HEK293T (cell line): ENCODE measurements around the gene RNF135.
"Not testable (repeated sequence)": the region's sequence is repeated elsewhere in the genome, so short reads cannot be mapped to it uniquely, and the experiment has no call there.

Source experiments
- CTCF ChIA-PET: fragments of 350-600 bp; formaldehyde crosslinking; extraction: SDS; loops from one replicate; lab custom pipeline; 2021; ENCODE audit warnings: antibody characterized with exemption, inconsistent platforms; lab: Yijun Ruan, JAX
- POLR2A ChIA-PET: fragments of 350-600 bp; formaldehyde crosslinking; extraction: SDS; loops from one replicate; lab custom pipeline; 2020; ENCODE audit warnings: antibody characterized with exemption, inconsistent platforms; lab: Yijun Ruan, JAX
- DNase-seq: peaks from one replicate; pipeline ENCODE4 v3.0.0; 2012; ENCODE audit warnings: mixed read lengths; ENCODE audit errors: extremely low spot score
- ARNT ChIP-seq: fragments of 450-650 bp; IDR thresholded peaks from 2 replicates; pipeline ENCODE4 v1.6.1; 2017; ENCODE audit warnings: mild to moderate bottlenecking
- BHLHE40 ChIP-seq: fragments of 450-650 bp; IDR thresholded peaks from 2 replicates; pipeline ENCODE4 v1.6.1; 2016; ENCODE audit warnings: mild to moderate bottlenecking, moderate library complexity, borderline replicate concordance
- CTBP1 ChIP-seq: fragments of 450-650 bp; IDR thresholded peaks from 2 replicates; pipeline ENCODE4 v1.6.1; 2016; ENCODE audit warnings: borderline replicate concordance
- ELF4 ChIP-seq: fragments of 450-650 bp; IDR thresholded peaks from 2 replicates; pipeline ENCODE4 v1.6.1; 2017; ENCODE audit warnings: antibody characterized with exemption
- FOXA1 ChIP-seq: fragments of 450-650 bp; IDR thresholded peaks from 2 replicates; pipeline ENCODE4 v1.6.1; 2016; ENCODE audit warnings: mild to moderate bottlenecking
- FOXK2 ChIP-seq: fragments of 450-650 bp; IDR thresholded peaks from 2 replicates; pipeline ENCODE4 v1.6.1; 2016; ENCODE audit warnings: mild to moderate bottlenecking
- FOXM1 ChIP-seq: fragments of 450-650 bp; IDR thresholded peaks from 2 replicates; pipeline ENCODE4 v1.6.1; 2017; ENCODE audit warnings: mild to moderate bottlenecking, borderline replicate concordance
- HDGF ChIP-seq: fragments of 450-650 bp; IDR thresholded peaks from 2 replicates; pipeline ENCODE4 v1.6.1; 2017; ENCODE audit warnings: antibody characterized with exemption, borderline replicate concordance
- L3MBTL2 ChIP-seq: fragments of 450-650 bp; conservative IDR thresholded peaks from 2 replicates; pipeline ENCODE4 v1.6.1; 2016; ENCODE audit warnings: mild to moderate bottlenecking
- LEF1 ChIP-seq: fragments of 450-650 bp; IDR thresholded peaks from 2 replicates; pipeline ENCODE4 v1.6.1; 2017; ENCODE audit warnings: mild to moderate bottlenecking, borderline replicate concordance
- NFRKB ChIP-seq: fragments of 450-650 bp; IDR thresholded peaks from 2 replicates; pipeline ENCODE4 v1.6.1; 2016; ENCODE audit warnings: mild to moderate bottlenecking, moderate library complexity
- PKNOX1 ChIP-seq: fragments of 450-650 bp; IDR thresholded peaks from 2 replicates; pipeline ENCODE4 v1.6.1; 2016
- SP1 ChIP-seq: fragments of 450-650 bp; IDR thresholded peaks from 2 replicates; pipeline ENCODE4 v1.6.1; 2017
- SUZ12 ChIP-seq: fragments of 450-650 bp; IDR thresholded peaks from 2 replicates; pipeline ENCODE4 v1.6.1; 2016; ENCODE audit warnings: mild to moderate bottlenecking
- TARDBP ChIP-seq: fragments of 450-650 bp; IDR thresholded peaks from 2 replicates; pipeline ENCODE4 v1.6.1; 2016
- ZNF384 ChIP-seq: fragments of 450-650 bp; IDR thresholded peaks from 2 replicates; pipeline ENCODE4 v1.6.1; 2016

The RNF135 gene

GRCh38 chr17:31019004-31019403, 48.2 kb downstream of the RNF135 start:
- ChIA-PET CTCF (no interaction called here), POLR2A (no interaction called here)
- no peak for DNase-seq
- TF ChIP-seq SUZ12, result no peak
- no peak for TF ChIP-seq ELF4
- no peak for TF ChIP-seq ARNT
- no peak for TF ChIP-seq TARDBP
- no peak for TF ChIP-seq LEF1
- no peak for TF ChIP-seq FOXK2
- TF ChIP-seq ZNF384, result no peak
- no peak for TF ChIP-seq CTBP1
- TF ChIP-seq SP1, result no peak
- no peak for TF ChIP-seq FOXM1
- no peak for TF ChIP-seq BHLHE40
- TF ChIP-seq NFRKB, result no peak

GRCh38 chr17:31023171-31023570, 52.3 kb downstream of the RNF135 start:
- CTCF ChIA-PET, POLR2A ChIA-PET, DNase-seq: not testable (repeated sequence)

GRCh38 chr17:31031841-31032240, 61.0 kb downstream of the RNF135 start:
- CTCF ChIA-PET, result no interaction called here
- DNase-seq, result no peak
- POLR2A ChIA-PET, result no interaction called here
- TF ChIP-seq NFRKB (no peak), LEF1 (no peak), ARNT (no peak), FOXA1 (no peak), ZNF384 (no peak), L3MBTL2 (no peak), HDGF (no peak), SP1 (no peak), FOXK2 (no peak), TARDBP (no peak), SUZ12 (no peak)

- POLR2A ChIA-PET, DNase-seq, CTCF ChIA-PET: not testable (repeated sequence)
These were observed 64.8 kb downstream of the RNF135 start for GRCh38 chr17:31035611-31036010.

GRCh38 chr17:31040837-31041236, 70.0 kb downstream of the RNF135 start:
- POLR2A ChIA-PET, DNase-seq, CTCF ChIA-PET: not testable (repeated sequence)

GRCh38 chr17:31042378-31042777, 71.5 kb downstream of the RNF135 start:
- DNase-seq, CTCF ChIA-PET, POLR2A ChIA-PET: not testable (repeated sequence)

- DNase-seq, POLR2A ChIA-PET: not testable (repeated sequence)
- CTCF ChIA-PET, result interaction anchor here (1.4 kb wide), 1 partner anchor 15 kb away, joined by 4 read pairs; no protein-coding TSS in a partner anchor
These were observed 76.1 kb downstream of the RNF135 start for GRCh38 chr17:31046856-31047425.

GRCh38 chr17:31048142-31048541, 77.3 kb downstream of the RNF135 start:
- DNase-seq, result no peak
- ChIA-PET CTCF (interaction anchor here (1.4 kb wide), 1 partner anchor 13 kb away, joined by 4 read pairs; no protein-coding TSS in a partner anchor), POLR2A (interaction anchor here (0.6 to 0.8 kb wide), 2 partner anchors 9 to 18 kb away, joined by 3 read pairs; no protein-coding TSS in a partner anchor)
- TF ChIP-seq L3MBTL2 (no peak), ZNF384 (no peak), SUZ12 (no peak), TARDBP (no peak), ELF4 (no peak), NFRKB (no peak), FOXK2 (no peak), FOXA1 (no peak), FOXM1 (no peak), SP1 (no peak), ARNT (no peak), BHLHE40 (no peak)

- POLR2A ChIA-PET, result interaction anchor here (0.8 to 1.5 kb wide), 2 partner anchors 19 to 46 kb away, joined by 3 to 6 read pairs; partner anchors contain the start of gene NF1
- DNase-seq, result no peak
- TF ChIP-seq BHLHE40 (no peak), ZNF384 (no peak), FOXM1 (no peak), CTBP1 (no peak), TARDBP (no peak), LEF1 (no peak), SUZ12 (no peak), FOXA1 (no peak), NFRKB (no peak), SP1 (no peak), ELF4 (no peak), PKNOX1 (no peak), L3MBTL2 (no peak), FOXK2 (no peak), HDGF (no peak)
- CTCF ChIA-PET, result no interaction called here
These were observed 77.9 kb downstream of the RNF135 start for GRCh38 chr17:31048780-31049179.
